Measurements from ENCODE around the gene SLC10A4.
A peak's percentile ranks its signal among the peaks of the same experiment; 100 is the strongest.
"Not testable (repeated sequence)": the region's sequence is repeated elsewhere in the genome, so short reads cannot be mapped to it uniquely, and the experiment has no call there.

Gene SLC10A4

DNA sequence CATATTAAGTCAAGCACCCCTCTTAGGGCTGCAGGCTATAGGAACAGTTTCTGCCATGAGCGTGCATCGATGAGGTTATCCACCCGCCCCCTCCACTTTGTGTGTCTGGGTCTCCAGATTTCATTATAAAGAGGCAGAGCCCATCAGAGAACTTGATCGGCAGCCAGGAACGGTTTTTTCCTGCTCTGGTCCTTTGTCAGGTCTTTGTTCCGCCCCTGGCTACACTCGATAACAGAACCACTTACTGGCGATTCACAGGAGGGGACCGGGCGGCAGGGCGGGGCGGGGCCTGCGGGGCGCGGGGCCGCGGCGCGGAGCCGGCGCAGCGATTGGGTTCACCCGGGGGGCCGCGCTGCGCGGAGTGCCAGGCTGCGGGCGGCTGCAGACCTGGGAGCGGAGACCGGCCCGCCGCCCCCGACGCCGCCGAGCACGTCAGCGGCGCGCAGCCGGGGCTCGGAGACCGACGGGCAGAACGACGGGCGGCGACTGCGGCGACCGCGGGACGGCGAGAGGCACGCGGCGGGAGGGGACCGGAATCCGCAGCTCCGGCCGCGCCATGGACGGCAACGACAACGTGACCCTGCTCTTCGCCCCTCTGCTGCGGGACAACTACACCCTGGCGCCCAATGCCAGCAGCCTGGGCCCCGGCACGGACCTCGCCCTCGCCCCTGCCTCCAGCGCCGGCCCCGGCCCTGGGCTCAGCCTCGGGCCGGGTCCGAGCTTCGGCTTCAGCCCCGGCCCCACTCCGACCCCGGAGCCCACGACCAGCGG is at the start of gene SLC10A4:
Gene SLC10A4, plus strand, starts transcription at position 338 of the 771 bp plus-strand sequence. Its CDS starts 219 bp downstream, at position 557.
- DNase-seq (ENCODE audit: low read depth, low spot score): peak; percentile 63

GRCh38 chr4:48436318-48436717 is 46.8 kb upstream of the SLC10A4 start:
- DNase-seq (ENCODE audit: low read depth, low spot score): no peak

- peak; percentile 72 for DNase-seq (ENCODE audit: low read depth, low spot score)
These were observed 43.2 kb upstream of the SLC10A4 start for GRCh38 chr4:48439988-48440387.

DNA sequence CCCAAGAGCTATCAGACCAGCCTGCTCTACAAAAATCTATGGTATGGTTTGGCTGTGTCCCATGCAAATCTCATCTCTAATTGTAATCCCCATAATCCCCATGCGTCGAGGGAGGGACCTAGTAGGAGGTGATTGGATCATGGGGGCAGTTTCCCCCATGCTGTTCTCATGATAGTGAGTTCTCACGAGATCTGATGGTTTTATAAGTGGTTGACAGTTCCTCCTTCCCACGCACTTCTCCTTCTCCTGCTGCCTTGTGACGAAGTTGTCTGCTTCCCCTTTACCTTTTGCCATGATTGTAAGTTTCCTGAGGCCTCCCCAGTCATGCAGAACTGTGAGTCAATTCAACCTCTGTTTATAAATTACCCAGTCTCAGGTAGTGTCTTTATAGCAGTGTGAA is 42.2 kb upstream of the SLC10A4 start:
- DNase-seq (ENCODE audit: low read depth, low spot score): not testable (repeated sequence)

- peak; percentile 21 for DNase-seq (ENCODE audit: low read depth, low spot score)
These were observed 37.4 kb upstream of the SLC10A4 start for GRCh38 chr4:48445704-48446103.

GRCh38 chr4:48446642-48447041 is 36.5 kb upstream of the SLC10A4 start:
- no peak for DNase-seq (ENCODE audit: low read depth, low spot score)

DNA sequence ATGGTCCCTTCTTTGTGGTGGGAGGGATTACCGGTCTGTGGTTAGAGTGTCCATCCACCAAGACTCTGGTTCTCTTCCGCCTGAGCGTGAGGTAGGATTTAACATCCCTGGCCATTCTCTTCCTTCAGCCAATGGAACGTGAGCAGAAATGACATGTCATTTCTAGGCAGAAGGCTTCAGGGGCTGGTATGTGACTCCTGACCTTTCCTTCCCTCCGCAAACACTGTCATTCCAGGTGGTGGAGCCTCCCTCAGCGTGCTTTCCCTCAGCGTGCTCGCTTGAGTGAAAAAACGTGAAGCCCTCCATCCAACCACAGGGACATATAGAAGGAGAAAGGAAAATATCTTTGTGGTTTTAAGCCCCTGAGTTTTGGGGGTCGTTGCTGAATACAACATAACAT is 34.0 kb upstream of the SLC10A4 start:
- no peak for DNase-seq (ENCODE audit: low read depth, low spot score)

DNA sequence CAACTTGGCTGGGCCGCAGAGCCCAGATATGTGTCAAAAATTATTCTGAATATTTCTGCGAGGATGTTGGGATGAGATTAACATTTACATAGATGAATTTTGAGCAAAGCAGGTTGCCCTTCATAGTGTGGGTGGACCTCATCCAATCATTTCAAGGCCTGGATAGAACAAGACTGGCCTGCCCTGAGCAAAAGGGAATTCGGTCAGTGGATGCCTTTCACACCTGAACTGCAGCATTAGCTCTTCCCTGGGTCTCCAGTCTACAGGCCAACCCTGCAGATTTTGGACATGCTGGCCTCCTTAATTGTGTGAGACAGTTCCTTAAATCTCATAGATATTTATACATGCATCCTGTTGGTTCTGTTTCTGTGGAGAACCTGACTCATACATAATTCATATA is 32.4 kb upstream of the SLC10A4 start:
- DNase-seq (ENCODE audit: low read depth, low spot score): no peak

DNA sequence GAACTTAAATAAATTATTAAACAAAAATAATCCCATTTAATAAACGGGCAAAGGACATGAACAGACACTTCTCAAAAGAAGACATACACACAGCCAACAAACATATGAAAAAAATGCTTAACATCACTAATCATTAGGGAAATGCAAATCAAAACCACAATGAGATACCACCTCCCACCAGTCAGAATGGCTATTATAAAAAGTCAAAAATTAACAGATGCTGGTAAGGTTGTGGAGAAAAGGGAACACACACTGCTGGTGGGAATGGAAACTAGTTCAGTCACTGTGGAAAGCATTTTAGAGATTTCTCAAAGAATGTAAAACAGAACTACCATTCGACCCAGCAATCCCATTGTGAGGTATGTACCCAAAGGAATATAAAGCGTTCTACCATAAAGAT is 31.5 kb upstream of the SLC10A4 start:
- not testable (repeated sequence) for DNase-seq (ENCODE audit: low read depth, low spot score)

GRCh38 chr4:48454591-48454990 is 28.6 kb upstream of the SLC10A4 start:
- DNase-seq (ENCODE audit: low read depth, low spot score): no peak

DNA sequence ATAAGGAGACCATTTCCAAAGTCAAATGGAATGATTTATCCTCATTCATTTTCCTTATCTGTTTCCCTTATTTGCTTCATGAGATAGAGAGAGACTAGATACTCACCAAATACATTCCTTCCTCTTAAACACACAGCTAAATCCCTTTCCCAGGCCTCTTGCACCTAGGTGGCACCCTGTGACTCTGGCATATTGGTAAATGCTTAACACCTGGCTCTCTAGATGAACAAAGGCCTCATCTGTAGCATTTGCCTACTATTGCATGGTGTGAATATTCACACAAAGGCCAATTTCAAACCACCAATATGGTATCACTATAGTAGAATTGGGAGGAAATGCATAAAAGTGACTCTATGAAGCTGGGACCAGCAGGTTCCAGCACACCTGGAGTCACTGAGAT is 22.1 kb upstream of the SLC10A4 start:
- no peak for DNase-seq (ENCODE audit: low read depth, low spot score)

DNA sequence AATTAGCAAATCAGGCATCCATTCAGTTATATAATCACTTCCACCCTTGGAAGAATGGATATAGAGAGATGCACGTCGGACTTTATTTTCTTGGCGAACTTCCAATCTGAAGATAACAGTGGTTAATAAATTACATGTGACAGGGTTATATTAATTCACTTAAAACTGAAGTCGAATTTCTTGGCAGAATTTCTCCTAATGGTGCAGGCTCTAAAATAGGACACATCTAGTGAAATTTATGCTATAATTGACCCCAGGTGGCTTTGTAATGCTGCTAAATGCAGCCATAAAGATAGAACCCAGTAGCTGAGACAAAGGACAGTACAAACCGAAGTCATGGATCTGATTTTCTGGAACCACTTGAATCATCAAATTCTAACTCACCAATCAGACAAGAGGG is 20.8 kb upstream of the SLC10A4 start:
- DNase-seq (ENCODE audit: low read depth, low spot score): no peak

DNA sequence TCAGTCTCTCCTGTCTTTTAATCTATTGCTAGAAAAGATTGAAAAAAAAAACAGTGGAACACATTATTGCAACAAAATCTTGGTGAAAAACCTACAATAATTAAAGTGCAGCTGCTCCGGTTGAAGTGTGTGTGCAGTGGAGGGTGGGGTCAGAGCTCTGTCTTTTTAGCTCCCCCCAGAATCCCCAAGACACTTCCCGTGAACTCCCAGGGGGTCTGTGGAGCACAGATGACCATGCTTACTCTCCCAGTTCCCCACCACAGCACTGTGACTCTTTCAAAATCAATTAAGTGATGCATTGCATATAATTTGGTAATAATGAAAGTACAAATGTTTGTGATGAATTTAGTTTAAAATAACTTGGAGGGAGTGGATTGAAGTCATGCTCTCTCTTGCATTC is 15.7 kb upstream of the SLC10A4 start:
- no peak for DNase-seq (ENCODE audit: low read depth, low spot score)

DNA sequence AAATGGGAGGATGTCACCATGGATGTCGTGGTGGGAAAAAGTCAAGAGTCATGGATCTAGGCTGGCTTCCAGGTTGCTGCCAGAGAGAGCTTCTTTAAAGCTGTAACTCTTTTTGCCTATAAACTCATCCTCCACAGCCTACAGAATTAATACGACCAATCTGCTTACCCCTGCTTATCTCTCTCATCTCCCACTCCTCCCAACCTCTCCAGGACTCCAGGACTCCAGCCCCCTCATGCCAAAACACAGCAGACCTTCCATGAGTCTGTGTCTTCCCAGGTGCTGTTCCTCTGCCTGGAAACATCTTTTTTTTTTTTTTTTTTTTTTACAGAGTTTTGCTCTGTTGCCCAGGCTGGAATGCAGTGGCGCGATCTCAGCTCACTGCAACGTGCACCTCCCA is 15.3 kb upstream of the SLC10A4 start:
- no peak for DNase-seq (ENCODE audit: low read depth, low spot score)

GRCh38 chr4:48470137-48470536 is 13.0 kb upstream of the SLC10A4 start:
- no peak for DNase-seq (ENCODE audit: low read depth, low spot score)

DNA sequence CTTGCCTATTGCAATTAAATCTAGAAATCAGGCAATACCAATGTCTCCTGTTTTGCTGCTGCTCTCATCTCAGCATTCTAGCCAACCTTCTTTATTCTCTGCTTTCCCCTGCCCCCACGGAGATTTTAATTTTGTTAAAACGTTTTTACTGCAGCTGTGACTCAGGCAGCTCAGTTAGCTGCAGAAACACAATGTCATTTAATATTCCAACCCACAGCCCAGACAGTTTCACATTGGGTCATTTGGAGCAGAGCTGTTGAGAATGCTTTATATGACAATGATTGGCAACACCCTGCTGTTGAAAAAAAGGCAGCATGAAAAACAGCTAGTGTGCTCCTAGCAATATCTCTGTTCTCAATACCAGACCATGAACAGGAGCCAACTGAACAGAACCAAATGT is 12.6 kb upstream of the SLC10A4 start:
- peak; percentile 60 for DNase-seq (ENCODE audit: low read depth, low spot score)

GRCh38 chr4:48472794-48473193 is 10.3 kb upstream of the SLC10A4 start:
- no peak for DNase-seq (ENCODE audit: low read depth, low spot score)

- no peak for DNase-seq (ENCODE audit: low read depth, low spot score)
These were observed 7.4 kb upstream of the SLC10A4 start for GRCh38 chr4:48475770-48476169.

- DNase-seq (ENCODE audit: low read depth, low spot score): no peak
These were observed 4.9 kb upstream of the SLC10A4 start for GRCh38 chr4:48478273-48478672.

DNA sequence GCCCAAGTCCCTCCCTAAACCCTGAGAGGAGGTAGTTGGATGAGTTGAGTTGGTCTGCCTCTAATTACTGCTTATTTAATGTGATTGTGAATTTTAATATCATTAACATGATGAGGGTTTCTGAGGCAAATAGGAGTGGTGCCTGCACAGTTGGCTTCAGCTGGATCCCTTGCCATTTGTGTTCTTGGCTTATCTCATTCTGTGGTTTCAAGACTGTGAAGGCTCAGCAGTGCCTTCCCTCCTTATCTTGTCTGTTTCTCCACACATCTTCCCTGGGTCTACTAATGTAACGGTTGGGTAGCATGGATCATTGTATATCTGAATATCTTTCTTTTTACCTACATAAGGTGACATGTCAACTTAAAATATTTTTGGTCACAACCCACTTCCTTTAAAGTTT is 1.6 kb upstream of the SLC10A4 start:
- no peak for DNase-seq (ENCODE audit: low read depth, low spot score)

- DNase-seq (ENCODE audit: low read depth, low spot score): peak; percentile 50
These were observed 792 bp downstream of the SLC10A4 start for GRCh38 chr4:48483777-48484493.

GRCh38 chr4:48484494-48485168 is 1.5 kb downstream of the SLC10A4 start:
- DNase-seq (ENCODE audit: low read depth, low spot score): no peak

DNA sequence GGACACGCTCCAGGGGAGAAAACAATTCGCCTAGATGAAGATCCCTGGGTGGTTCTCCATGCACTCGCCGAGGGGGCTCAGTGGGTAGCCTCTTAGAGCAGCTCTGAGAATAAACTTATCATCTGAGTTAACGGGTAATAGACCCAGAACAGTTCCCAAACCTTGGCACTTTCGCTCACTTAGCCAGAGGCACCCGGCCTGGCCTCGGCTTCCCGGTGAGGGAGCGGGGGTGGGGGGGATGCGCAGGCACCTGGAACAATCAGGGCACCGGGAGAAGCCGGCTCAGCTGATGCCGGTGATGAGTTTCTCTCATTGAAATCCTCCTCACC is 6.5 kb downstream of the SLC10A4 start:
- no peak for DNase-seq (ENCODE audit: low read depth, low spot score)

All from astrocyte of the hippocampus (primary cell).